Transverse colon (tissue), 4 donors: Measurements from ENCODE around the gene RIIAD1.

Experiments used
- CTCF ChIP-seq, 5 experiments: fragments of 200-600 bp in 3 of 5; fragments of 450-650 bp in 2 of 5; sonication (generic) in 3 of 5; IDR thresholded peaks; 1 replicate in 2 of 5; 2 replicates in 3 of 5; pipeline ENCODE4 v1.5.1; 2016 to 2017; ENCODE audit warnings: antibody characterized with exemption in 5 of 5, inconsistent platforms in 3 of 5, mild to moderate bottlenecking in 2 of 5, moderate library complexity in 1 of 5
- EP300 ChIP-seq: sonication (generic); formaldehyde crosslinking; IDR thresholded peaks from one replicate; pipeline ENCODE4 v1.6.1; 2017; ENCODE audit warnings: antibody characterized with exemption, low read depth
- POLR2AphosphoS5 ChIP-seq, 3 donors: sonication (generic); formaldehyde crosslinking; IDR thresholded peaks; one replicate each; pipeline ENCODE4 v1.6.1; 2016; ENCODE audit warnings: antibody characterized with exemption in 3 of 3

GRCh38 chr1:151775894-151776664 is 54.8 kb downstream of the RIIAD1 start:
- TF ChIP-seq CTCF (IDR thresholded peaks at IDR 0.05) (no peak), POLR2AphosphoS5 (IDR thresholded peaks at IDR 0.05) (no peak), EP300 (no peak)
